ENCODE results near the gene PLPP1. TPM values are rescaled to one million over a fixed set of nuclear protein-coding genes. Genes with fewer than 3 reads are reported as not detected.

PLPP1 gene
- total and polyA plus RNA-seq, 2 of the 13 experiments (the other 11 are each of a cell fraction or from before 2014, with no cell fraction given) = 7.3 to 12.1 TPM

GRCh38 chr5:55564721-55565120, 30.0 kb upstream of the PLPP1 start:
- Histone ChIP-seq H3K36me3 (replicated peaks in 1 of 2; ENCODE audit: control insufficient read depth in 1 of 2, insufficient read depth in 2 of 2, low read length in 2 of 2) (no peaks in the 10 kb centered on the region), H3K4me1 (ENCODE audit: insufficient read depth, low read length) (no peaks in the 10 kb centered on the region), H4K20me1 (ENCODE audit: insufficient read depth, low read length) (no peaks in the 10 kb centered on the region), H3K4me3 (replicated peaks in 1 of 3; ENCODE audit: insufficient read depth in 1 of 3, low read depth in 2 of 3, low read length in 3 of 3) (no peak overlapping the region), H3K27ac (ENCODE audit: extremely low read length, insufficient read depth, low read length) (no peak overlapping the region), H3K79me2 (ENCODE audit: insufficient read depth, low read length) (no peaks in the 10 kb centered on the region), H3K9ac (ENCODE audit: insufficient read depth, low read depth, low read length) (no peak overlapping the region), H3K4me2 (ENCODE audit: low read depth, low read length) (no peak overlapping the region), H2AFZ (ENCODE audit: low read length) (no peak overlapping the region), H3K27me3 (ENCODE audit: control insufficient read depth in 1 of 2, insufficient read depth in 2 of 2, low read length in 2 of 2) (no peaks in the 10 kb centered on the region), H3K9me3 (ENCODE audit: low read length) (no peaks in the 10 kb centered on the region)
- no TSS peak for BruUV-seq (replicated peaks)
- ATAC-seq (no peak), DNase-seq (ENCODE audit: low spot score) (no peak), FAIRE-seq (no peak)
- WGBS (ENCODE audit: low lambda C conversion rate) = 72% methylated on average over 3 of the region's 3 CpGs
- intact Hi-C loops (cut with micrococcal nuclease; ENCODE audit: unreplicated experiment) = no loop called here
- TF ChIP-seq SUZ12 (IDR thresholded peaks at IDR 0.05; ENCODE audit: low read depth, low read length) (no peak), ZNF280D (CRISPR knock-in tag; IDR thresholded peaks at IDR 0.05) (no peak), THYN1 (CRISPR knock-in tag; IDR thresholded peaks at IDR 0.05; ENCODE audit: borderline replicate concordance, low read depth) (no peak), FOXM1 (CRISPR knock-in tag; IDR thresholded peaks at IDR 0.05) (no peak), CSRNP1 (CRISPR knock-in tag; IDR thresholded peaks at IDR 0.05) (no peak), ZNF496 (CRISPR knock-in tag; IDR thresholded peaks at IDR 0.05; ENCODE audit: insufficient replicate concordance) (no peak), ZBTB3 (CRISPR knock-in tag; IDR thresholded peaks at IDR 0.05; ENCODE audit: borderline replicate concordance, low read depth) (no peak), SRSF9 (IDR thresholded peaks at IDR 0.05; ENCODE audit: borderline replicate concordance, insufficient read depth, low read depth, low read length, poor library complexity, severe bottlenecking) (no peak), MXD3 (CRISPR knock-in tag; IDR thresholded peaks at IDR 0.05) (no peak), MBNL3 (CRISPR knock-in tag; conservative IDR thresholded peaks at IDR 0.05) (no peak), ZNF224 (CRISPR knock-in tag; IDR thresholded peaks at IDR 0.05) (no peak), TCF7 (IDR thresholded peaks at IDR 0.05; ENCODE audit: low read depth) (no peak), SRY (CRISPR knock-in tag; IDR thresholded peaks at IDR 0.05) (no peak), KDM5B (CRISPR knock-in tag; IDR thresholded peaks at IDR 0.05; ENCODE audit: borderline replicate concordance) (no peak), ZNF660 (CRISPR knock-in tag; IDR thresholded peaks at IDR 0.05; ENCODE audit: borderline replicate concordance, low read depth) (no peak), SYNCRIP (IDR thresholded peaks at IDR 0.05; ENCODE audit: insufficient read depth, low read depth, low read length) (no peak), RFXAP (CRISPR knock-in tag; IDR thresholded peaks at IDR 0.05; ENCODE audit: borderline replicate concordance) (no peak)
- ChIA-PET CTCF (ENCODE audit: low intra/inter-chr PET ratio, low total read pairs) (no interaction called here), POLR2A (no interaction called here)
- in situ Hi-C loops (cut with HindIII; ENCODE audit: extremely low pct_ligation_motif_present, low pct_unique_long_range_greater_than_20kb) = no loop called here

Data from HepG2 (cell line).